NCI-H1694 treated with DMSO at 0.1 percent for 48 hours (cell line): ENCODE results near the gene DDX25.
"Not testable (repeated sequence)": the region's sequence is repeated elsewhere in the genome, so short reads cannot be mapped to it uniquely, and the experiment has no call there.

ENCODE experiments used
- DNase-seq: peaks from one replicate; lab custom pipeline; 2025; lab: John Stamatoyannopoulos, UW

Gene DDX25

GRCh38 chr11:125903711-125904659, at the start of gene DDX25:
DDX25 (plus strand) TSS chr11:125904508; CDS start chr11:125904518, 10 bp downstream.
- DNase-seq: no peak

- DNase-seq: not testable (repeated sequence)
Measured at GRCh38 chr11:125857670-125858069, 46.6 kb upstream of the DDX25 start.

- DNase-seq: not testable (repeated sequence)
Measured at GRCh38 chr11:125862786-125863185, 41.5 kb upstream of the DDX25 start.

DNA sequence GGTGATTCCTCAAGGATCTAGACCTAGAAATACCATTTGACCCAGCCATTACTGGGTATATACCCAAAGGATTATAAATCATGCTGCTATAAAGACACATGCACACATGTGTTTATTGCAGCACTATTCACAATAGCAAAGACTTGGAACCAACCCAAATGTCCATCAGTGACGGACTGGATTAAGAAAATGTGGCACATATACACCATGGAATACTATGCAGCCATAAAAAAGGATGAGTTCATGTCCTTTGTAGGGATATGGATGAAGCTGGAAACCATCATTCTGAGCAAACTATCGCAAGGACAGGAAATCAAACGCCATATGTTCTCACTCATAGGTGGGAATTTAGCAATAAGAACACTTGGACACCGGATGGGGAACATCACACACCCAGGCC, 39.0 kb upstream of the DDX25 start:
- DNase-seq: not testable (repeated sequence)

DNA sequence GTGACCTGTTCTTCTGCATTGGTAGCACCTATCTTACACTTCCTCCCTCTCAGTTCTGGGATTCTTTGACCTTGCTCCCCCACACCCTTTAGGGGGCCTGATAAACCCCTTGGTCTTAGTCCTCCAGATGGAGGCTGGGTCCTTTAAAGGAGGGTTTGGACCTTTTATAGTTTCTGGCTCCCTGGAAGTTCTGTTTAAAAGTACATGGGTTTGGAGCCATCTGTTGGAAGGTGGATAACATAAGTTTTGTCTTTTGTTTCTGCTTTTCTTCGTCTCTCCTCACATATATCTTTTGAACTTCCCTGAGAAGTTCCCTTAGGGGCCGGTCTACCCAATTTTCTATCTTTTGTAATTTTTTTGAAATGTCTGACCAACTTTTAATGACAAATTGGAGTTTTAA, 34.8 kb upstream of the DDX25 start:
- no peak for DNase-seq

GRCh38 chr11:125871391-125872137, 32.7 kb upstream of the DDX25 start:
- DNase-seq: no peak

GRCh38 chr11:125872138-125872491, 32.2 kb upstream of the DDX25 start:
- DNase-seq: no peak

GRCh38 chr11:125873881-125874555, 30.3 kb upstream of the DDX25 start:
- DNase-seq: no peak

DNA sequence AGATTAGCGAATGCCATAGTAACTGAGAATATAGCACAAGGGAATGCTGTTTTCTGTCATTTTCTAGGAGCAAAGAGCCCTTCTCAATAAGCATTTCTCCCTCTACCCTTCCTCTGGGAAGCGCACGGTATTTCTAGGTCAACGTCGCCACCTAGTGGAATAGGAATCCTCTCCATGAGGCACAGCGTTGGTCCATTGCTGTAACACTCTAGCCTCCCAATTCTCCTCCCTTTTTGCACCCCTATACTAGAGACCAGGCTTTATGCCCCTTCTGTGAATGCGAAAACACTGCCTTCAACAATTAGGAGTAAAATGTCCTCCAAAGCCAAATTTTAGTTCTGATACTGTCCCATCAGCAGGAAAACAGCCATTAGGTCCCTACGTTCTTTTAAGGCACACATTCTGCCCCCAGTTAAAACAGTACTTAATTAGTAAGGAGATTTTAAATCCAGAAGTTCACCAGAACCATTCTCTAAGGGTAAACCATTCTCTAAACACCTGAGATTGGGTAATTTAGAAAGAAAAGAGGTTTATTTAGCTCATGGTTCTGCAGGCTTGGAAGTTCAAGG, 29.7 kb upstream of the DDX25 start:
- DNase-seq: peak; percentile 12

DNA sequence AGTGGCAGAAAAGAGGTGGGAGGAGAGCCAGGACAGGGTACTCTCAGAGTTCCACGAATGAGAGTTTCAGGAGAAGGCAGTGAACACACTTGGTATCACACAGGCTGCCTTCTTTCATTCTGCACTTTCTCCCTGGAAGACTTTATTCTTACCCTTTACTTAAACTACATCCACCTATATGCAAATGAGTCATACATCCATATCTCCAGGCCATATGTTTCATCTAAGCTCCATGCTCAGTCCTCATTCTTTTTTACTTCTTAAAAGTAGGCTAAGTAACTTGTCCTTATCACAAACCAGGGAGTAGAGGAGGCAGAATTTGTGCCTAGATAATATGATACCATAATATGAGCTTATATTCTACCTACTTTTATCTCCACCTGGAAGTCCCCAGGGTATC, 23.0 kb upstream of the DDX25 start:
- no peak for DNase-seq

DNA sequence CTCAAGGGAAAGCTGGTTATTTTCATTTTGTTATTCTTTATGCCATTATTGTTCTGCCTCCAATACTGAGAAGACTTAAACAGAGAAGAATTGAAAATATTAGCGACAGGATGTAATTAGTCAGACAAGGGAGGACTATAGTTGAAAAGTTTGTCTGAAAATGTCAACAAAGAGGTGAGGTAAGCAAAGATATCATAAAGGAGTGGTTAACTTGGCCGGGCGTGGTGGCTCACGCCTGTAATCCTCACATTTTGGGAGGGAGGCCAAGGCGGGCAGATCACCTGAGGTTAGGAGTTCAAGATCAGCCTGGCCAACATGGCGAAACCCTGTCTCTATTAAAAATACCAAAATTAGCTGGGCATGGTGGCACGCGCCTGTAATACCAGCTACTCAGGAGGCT, 20.9 kb upstream of the DDX25 start:
- no peak for DNase-seq

DNA sequence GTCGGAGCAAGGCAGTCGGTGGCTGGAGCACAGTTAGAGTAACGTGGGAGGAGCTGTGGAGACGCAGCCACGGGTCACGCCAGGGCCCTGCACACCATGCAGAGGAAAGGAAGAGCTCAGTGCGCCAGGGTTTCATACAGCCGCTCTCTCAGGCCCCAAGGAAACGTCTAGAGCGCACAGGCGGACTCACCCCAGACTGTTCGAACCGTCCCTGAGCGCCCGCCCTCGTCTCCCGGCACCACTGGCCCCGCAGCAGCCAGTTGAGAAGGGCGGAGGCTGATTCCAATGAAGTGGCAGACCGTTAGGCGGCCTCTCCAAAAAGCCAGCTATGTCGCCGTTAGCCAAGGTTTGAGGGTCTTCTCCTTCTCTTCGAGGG, 17.3 kb upstream of the DDX25 start:
- DNase-seq: no peak

- DNase-seq: peak; percentile 11
Measured at GRCh38 chr11:125887373-125888324, 16.7 kb upstream of the DDX25 start, which contains the start of gene HYLS1. HYLS1 (plus strand) TSS chr11:125887668; CDS start chr11:125899369, 11,701 bp downstream.

DNA sequence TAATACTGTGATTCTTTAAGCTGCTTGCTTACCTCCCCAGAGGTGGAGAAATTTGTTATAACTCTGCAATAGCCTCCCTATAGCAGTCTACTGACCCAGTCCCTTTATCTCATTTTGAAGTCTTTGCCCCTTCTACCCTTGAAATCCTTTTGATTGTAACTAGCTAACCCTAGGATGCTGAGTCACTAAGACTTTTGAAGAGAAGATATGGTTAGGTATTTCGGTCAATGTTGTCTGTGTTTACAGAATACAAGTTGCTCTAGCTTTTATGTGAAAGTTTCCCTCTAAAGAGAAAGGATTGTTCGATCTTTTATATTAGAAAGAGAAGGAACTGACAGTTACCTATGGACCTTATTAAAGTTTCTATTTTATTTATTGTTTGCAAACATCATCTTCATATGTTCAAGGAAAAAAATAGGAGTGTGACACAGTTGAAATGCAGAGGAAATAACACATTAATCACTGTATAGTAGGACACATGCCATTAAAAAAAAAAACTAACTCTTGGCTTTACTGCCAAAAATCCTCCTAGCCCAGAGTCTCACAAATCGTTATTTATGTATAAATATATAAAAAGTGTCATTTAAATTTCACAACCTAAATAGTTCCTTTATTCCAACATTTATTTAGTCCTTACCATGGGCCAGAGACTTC, 13.7 kb upstream of the DDX25 start:
- no peak for DNase-seq

GRCh38 chr11:125892071-125892470, 12.2 kb upstream of the DDX25 start:
- no peak for DNase-seq

DNA sequence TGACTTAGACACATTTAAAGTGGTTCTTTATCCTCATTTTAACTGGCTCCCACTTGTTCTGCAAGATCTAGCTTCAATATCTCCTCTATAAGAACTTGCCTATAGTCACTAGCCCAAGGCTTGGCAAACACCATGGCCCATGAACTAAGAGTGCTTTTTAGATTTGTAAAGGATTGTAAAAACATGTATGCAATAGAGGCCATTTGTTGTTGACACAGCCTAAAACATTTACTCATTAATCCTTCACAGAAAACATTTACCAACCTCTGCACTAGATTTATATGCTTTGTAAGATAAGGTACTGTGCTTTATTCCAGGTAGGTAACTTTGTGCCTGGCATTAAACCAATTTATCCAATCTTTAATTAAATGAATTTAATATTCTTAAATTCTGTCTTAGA, 11.3 kb upstream of the DDX25 start:
- no peak for DNase-seq

DNA sequence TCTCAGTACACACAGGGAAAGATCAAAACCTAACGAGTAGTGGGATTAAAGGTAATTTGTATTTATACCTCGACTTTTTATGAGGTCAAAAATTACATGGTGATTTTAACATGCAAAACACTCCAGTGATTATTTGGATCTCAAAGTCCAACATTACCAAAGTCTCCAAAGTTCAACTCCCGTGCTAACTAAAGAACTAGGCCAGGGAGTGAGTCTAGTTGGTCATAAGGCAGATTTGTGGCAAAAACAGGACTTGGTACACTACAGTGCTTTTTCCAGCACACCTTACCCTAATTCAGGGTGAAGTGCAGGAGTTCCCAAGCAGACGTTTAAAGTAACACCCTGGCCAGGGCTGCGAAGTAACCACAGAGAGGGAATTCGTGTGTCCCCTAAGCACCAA, 2.4 kb upstream of the DDX25 start:
- no peak for DNase-seq

GRCh38 chr11:125902277-125902926, 1.9 kb upstream of the DDX25 start:
- no peak for DNase-seq

- DNase-seq: peak; percentile 41
Measured at GRCh38 chr11:125902927-125903710, 1.2 kb upstream of the DDX25 start, which contains the start of gene PUS3. PUS3 (minus strand) TSS chr11:125903206; CDS start chr11:125896284, 6,922 bp downstream.
